ENCODE data around the gene BATF. TPM values are rescaled to one million over a fixed set of nuclear protein-coding genes. Genes with fewer than 3 reads are reported as not detected.

BATF gene
- total and polyA plus RNA-seq, 2 of the 8 experiments (the other 6 are each of a cell fraction or from before 2014, with no cell fraction given), result not detected

GRCh38 chr14:75543786-75544185 is 21.5 kb downstream of the BATF start (continued):
- no peak for TF ChIP-seq RAD21 (IDR thresholded peaks at IDR 0.05 in 1 of 2, conservative IDR thresholded peaks at IDR 0.05 in 1 of 2; ENCODE audit: low read depth in 2 of 2, low read length in 2 of 2)
- TF ChIP-seq RFX5 (IDR thresholded peaks at IDR 0.05; ENCODE audit: borderline replicate concordance, low read depth, low read length), result no peak
- no peak for TF ChIP-seq SIRT6 (IDR thresholded peaks at IDR 0.05; ENCODE audit: low read length)

Data from H1 (cell line).